Transverse colon (tissue), 4 donors: Measurements from ENCODE around the gene CDC25B.

Experiments used
- CTCF ChIP-seq, 5 experiments: fragments of 200-600 bp in 3 of 5; fragments of 450-650 bp in 2 of 5; sonication (generic) in 3 of 5; IDR thresholded peaks; 1 replicate in 2 of 5; 2 replicates in 3 of 5; pipeline ENCODE4 v1.5.1; 2016 to 2017; ENCODE audit warnings: antibody characterized with exemption in 5 of 5, inconsistent platforms in 3 of 5, mild to moderate bottlenecking in 2 of 5, moderate library complexity in 1 of 5
- POLR2AphosphoS5 ChIP-seq, 3 donors: sonication (generic); formaldehyde crosslinking; IDR thresholded peaks; one replicate each; pipeline ENCODE4 v1.6.1; 2016; ENCODE audit warnings: antibody characterized with exemption in 3 of 3

DNA sequence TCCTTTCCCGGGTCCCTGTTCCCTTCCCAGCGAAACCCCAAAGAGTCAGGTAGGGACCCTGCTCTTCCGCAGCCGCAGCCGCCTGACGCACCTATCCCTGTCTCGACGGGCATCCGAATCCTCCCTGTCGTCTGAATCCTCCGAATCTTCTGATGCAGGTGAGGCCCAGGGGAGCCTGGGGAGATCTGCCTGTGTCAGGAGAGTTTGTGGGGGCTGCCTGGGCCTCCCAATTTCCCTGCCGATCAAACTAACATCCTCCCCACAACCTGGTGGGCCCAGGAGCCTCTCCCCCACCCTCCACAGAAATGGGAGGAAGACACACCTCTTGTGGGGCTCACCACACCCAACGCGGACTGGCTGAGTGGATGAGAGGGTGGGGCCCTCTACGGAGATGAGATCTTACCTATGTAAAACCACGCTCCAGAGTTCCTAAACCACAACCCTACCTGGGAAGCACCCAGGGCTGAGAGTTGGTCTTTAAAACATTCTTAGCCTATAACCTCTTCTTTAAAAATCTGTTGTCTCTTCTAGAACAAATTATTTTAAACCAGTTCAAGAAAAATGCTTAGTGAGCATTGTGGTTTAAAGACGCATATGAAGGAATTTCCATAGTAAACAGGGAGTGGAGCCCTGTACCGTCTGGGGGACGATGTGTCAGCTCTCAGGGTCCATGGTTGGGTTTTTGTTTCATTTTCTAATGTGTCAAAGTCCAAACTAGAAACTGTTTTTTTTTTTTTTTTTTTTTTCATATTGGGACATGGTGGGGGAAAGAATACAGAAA lies 1.7 kb downstream of the CDC25B start:
- TF ChIP-seq CTCF (IDR thresholded peaks at IDR 0.05) (no peak), POLR2AphosphoS5 (IDR thresholded peaks at IDR 0.05) (no peak)
